ENCODE data around the gene INPP5A.

DNA sequence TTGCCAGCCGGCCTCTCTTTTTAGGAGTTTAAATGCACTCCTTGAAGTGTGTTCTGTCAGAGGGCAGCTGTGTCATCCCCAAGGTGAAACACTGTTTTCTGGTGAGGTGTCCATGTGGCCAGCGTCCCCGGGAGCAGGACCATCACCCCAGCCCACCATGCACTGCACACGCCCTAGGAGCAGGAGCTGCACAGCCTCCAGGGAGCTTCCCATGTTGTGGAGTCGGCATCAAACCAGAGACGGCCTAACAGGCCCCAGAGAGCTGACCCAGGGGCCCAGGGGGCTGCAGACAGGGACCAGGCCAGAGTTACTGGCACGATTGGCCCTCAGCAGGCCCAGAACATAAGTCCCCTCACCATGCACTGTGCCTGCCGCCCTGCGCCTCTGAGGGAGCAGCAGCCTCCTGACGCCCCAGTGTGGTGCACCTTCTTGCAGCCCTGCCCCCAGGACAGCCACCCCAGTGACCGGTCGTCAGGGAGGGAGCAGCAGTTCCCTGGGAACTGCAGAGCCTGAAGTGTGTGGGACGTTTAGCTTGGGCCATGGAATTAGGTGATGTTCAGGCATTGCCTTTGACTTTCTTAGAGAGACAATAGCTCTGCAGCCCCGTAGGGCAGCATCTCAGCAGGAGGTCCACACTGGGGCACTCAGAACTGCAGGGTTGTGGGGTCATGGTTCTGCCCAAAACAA is 150.4 kb downstream of the INPP5A start:
- TF ChIP-seq POLR2A (IDR thresholded peaks at IDR 0.05; ENCODE audit: low read depth, low read length) (no peak), TAF1 (IDR thresholded peaks at IDR 0.05; ENCODE audit: low read depth, low read length) (no peak), PAX5 (IDR thresholded peaks at IDR 0.05; ENCODE audit: insufficient read depth, low read length, severe bottlenecking) (no peak)
